ENCODE results near the gene KCNQ2.

DNA sequence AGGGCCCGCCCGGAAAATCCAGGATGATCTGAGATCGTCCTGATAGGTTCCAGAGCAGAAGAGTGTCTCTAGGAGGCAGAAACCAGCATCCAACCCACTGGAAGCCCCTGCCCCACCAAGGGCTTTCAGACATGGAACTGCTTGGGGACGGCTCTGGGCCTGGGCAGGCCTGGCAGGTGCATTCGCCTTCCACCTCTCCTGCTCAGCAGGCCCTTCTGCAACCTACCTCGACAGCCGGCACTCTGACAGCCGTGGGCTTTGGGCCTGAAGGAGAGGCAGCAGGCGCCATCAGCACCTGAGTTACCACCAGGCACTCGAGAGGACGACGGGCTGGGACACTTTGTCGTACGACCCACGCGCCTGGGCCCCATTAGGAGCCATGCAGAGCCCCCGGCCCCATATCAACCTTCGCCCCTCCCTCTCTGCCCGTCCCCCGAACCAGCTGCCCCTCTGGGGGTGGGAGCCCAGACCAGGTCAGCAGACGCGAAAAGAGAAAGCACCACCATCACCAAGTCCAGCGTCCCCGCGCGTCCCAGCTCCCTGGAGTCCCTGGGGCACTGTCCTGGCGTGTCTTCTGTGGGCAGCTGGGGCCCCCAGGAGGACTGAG lies 44.6 kb downstream of the KCNQ2 start:
- no peak for TF ChIP-seq EP300 (IDR thresholded peaks at IDR 0.05)
- TF ChIP-seq POLR2A (IDR thresholded peaks at IDR 0.05): no peak
- TF ChIP-seq, protein P1, sequence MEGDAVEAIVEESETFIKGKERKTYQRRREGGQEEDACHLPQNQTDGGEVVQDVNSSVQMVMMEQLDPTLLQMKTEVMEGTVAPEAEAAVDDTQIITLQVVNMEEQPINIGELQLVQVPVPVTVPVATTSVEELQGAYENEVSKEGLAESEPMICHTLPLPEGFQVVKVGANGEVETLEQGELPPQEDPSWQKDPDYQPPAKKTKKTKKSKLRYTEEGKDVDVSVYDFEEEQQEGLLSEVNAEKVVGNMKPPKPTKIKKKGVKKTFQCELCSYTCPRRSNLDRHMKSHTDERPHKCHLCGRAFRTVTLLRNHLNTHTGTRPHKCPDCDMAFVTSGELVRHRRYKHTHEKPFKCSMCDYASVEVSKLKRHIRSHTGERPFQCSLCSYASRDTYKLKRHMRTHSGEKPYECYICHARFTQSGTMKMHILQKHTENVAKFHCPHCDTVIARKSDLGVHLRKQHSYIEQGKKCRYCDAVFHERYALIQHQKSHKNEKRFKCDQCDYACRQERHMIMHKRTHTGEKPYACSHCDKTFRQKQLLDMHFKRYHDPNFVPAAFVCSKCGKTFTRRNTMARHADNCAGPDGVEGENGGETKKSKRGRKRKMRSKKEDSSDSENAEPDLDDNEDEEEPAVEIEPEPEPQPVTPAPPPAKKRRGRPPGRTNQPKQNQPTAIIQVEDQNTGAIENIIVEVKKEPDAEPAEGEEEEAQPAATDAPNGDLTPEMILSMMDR (IDR thresholded peaks at IDR 0.05): no peak

Measured in ovary (tissue), 3 donors.